Parathyroid adenoma (tissue), 2 donors: ENCODE data around the gene REPS2.

Experiments
- H2AFZ ChIP-seq: fragments of 300-600 bp; sonication (generic); one replicate; pipeline ENCODE4 v1.7.0; 2017; ENCODE audit warnings: antibody characterized with exemption, mild to moderate bottlenecking
- H3K27ac ChIP-seq: fragments of 300-600 bp; sonication (generic); one replicate; pipeline ENCODE4 v1.7.0; 2017
- H3K27me3 ChIP-seq: fragments of 300-600 bp; sonication (generic); one replicate; pipeline ENCODE4 v1.7.0; 2017; ENCODE audit warnings: low read length; ENCODE audit not compliant: control insufficient read depth, insufficient read depth
- H3K36me3 ChIP-seq: fragments of 300-600 bp; sonication (generic); one replicate; pipeline ENCODE4 v1.7.0; 2017; ENCODE audit warnings: low read length; ENCODE audit not compliant: control insufficient read depth, insufficient read depth
- H3K4me1 ChIP-seq: fragments of 300-600 bp; sonication (generic); one replicate; pipeline ENCODE4 v1.7.0; 2017; ENCODE audit warnings: control low read depth
- H3K4me2 ChIP-seq: fragments of 300-600 bp; sonication (generic); one replicate; pipeline ENCODE4 v1.7.0; 2017; ENCODE audit warnings: low read length
- H3K4me3 ChIP-seq: fragments of 300-600 bp; sonication (generic); one replicate; pipeline ENCODE4 v1.7.0; 2017; ENCODE audit warnings: low read depth, low read length
- H3K79me2 ChIP-seq: fragments of 300-600 bp; sonication (generic); one replicate; pipeline ENCODE4 v1.7.0; 2017; ENCODE audit warnings: control low read depth
- H3K9ac ChIP-seq: fragments of 300-600 bp; sonication (generic); one replicate; pipeline ENCODE4 v1.7.0; 2017; ENCODE audit warnings: mild to moderate bottlenecking
- H3K9me3 ChIP-seq: fragments of 300-600 bp; sonication (generic); one replicate; pipeline ENCODE4 v1.7.0; 2017; ENCODE audit warnings: low read length; ENCODE audit not compliant: control insufficient read depth
- CTCF ChIP-seq: fragments of 300-600 bp; sonication (generic); IDR thresholded peaks from one replicate; pipeline ENCODE4 v1.7.0; 2017; ENCODE audit warnings: antibody characterized with exemption, mild to moderate bottlenecking
- donor health status: primary hyperparathyroidism.

The REPS2 gene

GRCh38 chrX:17042037-17042436, 95.6 kb downstream of the REPS2 start:
- Histone ChIP-seq H3K4me2 (no peak overlapping the region), H3K36me3 (no peaks in the 10 kb centered on the region), H3K9me3 (no peaks in the 10 kb centered on the region), H3K9ac (no peak overlapping the region), H3K79me2 (no peaks in the 10 kb centered on the region), H3K27ac (peak overlapping the region; percentile 33), H3K4me1 (no peaks in the 10 kb centered on the region), H2AFZ (no peak overlapping the region), H3K27me3 (no peaks in the 10 kb centered on the region), H3K4me3 (no peak overlapping the region)
- TF ChIP-seq CTCF, result no peak

GRCh38 chrX:17046478-17047097, 100.1 kb downstream of the REPS2 start:
- Histone ChIP-seq H3K9me3 (no peaks in the 10 kb centered on the region), H3K79me2 (no peaks in the 10 kb centered on the region), H3K36me3 (no peaks in the 10 kb centered on the region), H3K4me2 (no peak overlapping the region), H3K9ac (no peak overlapping the region), H3K4me1 (no peaks in the 10 kb centered on the region), H2AFZ (peak overlapping the region; percentile 15), H3K4me3 (no peak overlapping the region), H3K27me3 (no peaks in the 10 kb centered on the region), H3K27ac (no peak overlapping the region)
- TF ChIP-seq CTCF, result peak; percentile 66

- H3K9me3 ChIP-seq, result no peaks in the 10 kb centered on the region
- no peaks in the 10 kb centered on the region for H3K79me2 ChIP-seq
- H3K9ac ChIP-seq, result no peak overlapping the region
- no peak overlapping the region for H2AFZ ChIP-seq
- no peak overlapping the region for H3K27ac ChIP-seq
- no peak overlapping the region for H3K4me2 ChIP-seq
- no peaks in the 10 kb centered on the region for H3K27me3 ChIP-seq
- H3K36me3 ChIP-seq, result no peaks in the 10 kb centered on the region
- no peak overlapping the region for H3K4me3 ChIP-seq
- H3K4me1 ChIP-seq, result no peaks in the 10 kb centered on the region
- no peak for TF ChIP-seq CTCF
Measured at GRCh38 chrX:17047224-17047623, 100.8 kb downstream of the REPS2 start.

GRCh38 chrX:17052210-17052609, 105.8 kb downstream of the REPS2 start:
- no peaks in the 10 kb centered on the region for H3K9me3 ChIP-seq
- no peak overlapping the region for H3K4me2 ChIP-seq
- H3K36me3 ChIP-seq, result no peaks in the 10 kb centered on the region
- no peak overlapping the region for H3K27ac ChIP-seq
- H3K9ac ChIP-seq, result no peak overlapping the region
- no peak for TF ChIP-seq CTCF
- H3K4me3 ChIP-seq, result no peak overlapping the region
- H3K27me3 ChIP-seq, result no peaks in the 10 kb centered on the region
- no peaks in the 10 kb centered on the region for H3K4me1 ChIP-seq
- no peaks in the 10 kb centered on the region for H3K79me2 ChIP-seq
- no peak overlapping the region for H2AFZ ChIP-seq

- no peaks in the 10 kb centered on the region for H3K4me1 ChIP-seq
- no peaks in the 10 kb centered on the region for H3K36me3 ChIP-seq
- H2AFZ ChIP-seq, result no peak overlapping the region
- no peak overlapping the region for H3K4me2 ChIP-seq
- H3K4me3 ChIP-seq, result no peak overlapping the region
- H3K27ac ChIP-seq, result no peak overlapping the region
- no peak for TF ChIP-seq CTCF
- H3K27me3 ChIP-seq, result no peaks in the 10 kb centered on the region
- H3K9me3 ChIP-seq, result no peaks in the 10 kb centered on the region
- H3K9ac ChIP-seq, result no peak overlapping the region
- peaks cover 3% of the 10 kb centered on the region for H3K79me2 ChIP-seq
Measured at GRCh38 chrX:17052793-17053192, 106.3 kb downstream of the REPS2 start.
